ENCODE data around the gene EVA1C. TPM values are rescaled to one million over a fixed set of nuclear protein-coding genes. Genes with fewer than 3 reads are reported as not detected.

The EVA1C gene
- total RNA-seq, 2 experiments from 2014 or later, result 11.1 to 12.7 TPM

GRCh38 chr21:32455548-32455947, 43.0 kb downstream of the EVA1C start:
- ATAC-seq (ENCODE audit: poor library complexity), result no peak
- Mint-ChIP-seq H3K27ac (no peak overlapping the region), H3K27me3 (no peaks in the 10 kb centered on the region), H3K4me1 (ENCODE audit: low read depth) (no peaks in the 10 kb centered on the region), H3K4me3 (no peak overlapping the region), H3K9me3 (no peaks in the 10 kb centered on the region), H3K36me3 (ENCODE audit: low read depth) (peaks cover 43% of the 10 kb centered on the region)
- no peak overlapping the region for H3K4me3 ChIP-seq (ENCODE audit: low read length)
- H3K4me1 ChIP-seq (ENCODE audit: insufficient read depth, low read length), result no peaks in the 10 kb centered on the region
- H3K27me3 ChIP-seq (ENCODE audit: control insufficient read depth in 1 of 2, insufficient read depth in 2 of 2, low read length in 2 of 2), result no peaks in the 10 kb centered on the region
- H3K27ac ChIP-seq (ENCODE audit: low read depth in 1 of 2, low read length in 2 of 2), result no peak overlapping the region
- H3K9me3 ChIP-seq (ENCODE audit: control insufficient read depth in 1 of 2, insufficient read depth in 1 of 2, low read length in 2 of 2), result no peaks in the 10 kb centered on the region
- ChIA-PET CTCF (no interaction called here), POLR2A (no interaction called here)
- no peak for DNase-seq
- H3K36me3 ChIP-seq (ENCODE audit: insufficient read depth, low read length), result peaks cover 18% of the 10 kb centered on the region
- intact Hi-C loops (cut with DNase I, micrococcal nuclease), result no loop called here
- TF ChIP-seq CTCF (IDR thresholded peaks at IDR 0.05), result no peak

- H3K9me3 Mint-ChIP-seq, result no peaks in the 10 kb centered on the region
- no peaks in the 10 kb centered on the region for H3K4me1 Mint-ChIP-seq (ENCODE audit: low read depth)
- Histone ChIP-seq H3K4me3 (ENCODE audit: low read length) (no peak overlapping the region), H3K27ac (ENCODE audit: low read depth in 1 of 2, low read length in 2 of 2) (no peak overlapping the region), H3K36me3 (ENCODE audit: insufficient read depth, low read length) (peaks cover 19% of the 10 kb centered on the region), H3K27me3 (ENCODE audit: control insufficient read depth in 1 of 2, insufficient read depth in 2 of 2, low read length in 2 of 2) (no peaks in the 10 kb centered on the region), H3K4me1 (ENCODE audit: insufficient read depth, low read length) (no peaks in the 10 kb centered on the region), H3K9me3 (ENCODE audit: control insufficient read depth in 1 of 2, insufficient read depth in 1 of 2, low read length in 2 of 2) (no peaks in the 10 kb centered on the region)
- no peak overlapping the region for H3K4me3 Mint-ChIP-seq
- H3K36me3 Mint-ChIP-seq (ENCODE audit: low read depth), result peaks cover 48% of the 10 kb centered on the region
- TF ChIP-seq CTCF (IDR thresholded peaks at IDR 0.05), result no peak
- DNase-seq, result no peak
- H3K27ac Mint-ChIP-seq, result no peak overlapping the region
- no peaks in the 10 kb centered on the region for H3K27me3 Mint-ChIP-seq
- POLR2A ChIA-PET, result no interaction called here
- intact Hi-C loops (cut with DNase I, micrococcal nuclease), result no loop called here
- CTCF ChIA-PET, result no interaction called here
- ATAC-seq (ENCODE audit: poor library complexity), result no peak
Observed at GRCh38 chr21:32456497-32456918, 44.0 kb downstream of the EVA1C start.

- H3K27ac ChIP-seq (ENCODE audit: low read depth in 1 of 2, low read length in 2 of 2), result no peak overlapping the region
- intact Hi-C loops (cut with DNase I, micrococcal nuclease), result no loop called here
- CTCF ChIA-PET, result no interaction called here
- DNase-seq (no peak), ATAC-seq (ENCODE audit: poor library complexity) (no peak)
- H3K4me3 Mint-ChIP-seq, result no peak overlapping the region
- H3K9me3 ChIP-seq (ENCODE audit: control insufficient read depth in 1 of 2, insufficient read depth in 1 of 2, low read length in 2 of 2), result no peaks in the 10 kb centered on the region
- H3K9me3 Mint-ChIP-seq, result no peaks in the 10 kb centered on the region
- H3K4me1 Mint-ChIP-seq (ENCODE audit: low read depth), result no peaks in the 10 kb centered on the region
- H3K36me3 Mint-ChIP-seq (ENCODE audit: low read depth), result peaks cover 48% of the 10 kb centered on the region
- peaks cover 21% of the 10 kb centered on the region for H3K36me3 ChIP-seq (ENCODE audit: insufficient read depth, low read length)
- no peaks in the 10 kb centered on the region for H3K4me1 ChIP-seq (ENCODE audit: insufficient read depth, low read length)
- no peak overlapping the region for H3K27ac Mint-ChIP-seq
- TF ChIP-seq CTCF (IDR thresholded peaks at IDR 0.05), result no peak
- POLR2A ChIA-PET, result no interaction called here
- no peaks in the 10 kb centered on the region for H3K27me3 ChIP-seq (ENCODE audit: control insufficient read depth in 1 of 2, insufficient read depth in 2 of 2, low read length in 2 of 2)
- H3K27me3 Mint-ChIP-seq, result no peaks in the 10 kb centered on the region
- no peak overlapping the region for H3K4me3 ChIP-seq (ENCODE audit: low read length)
Observed at GRCh38 chr21:32457360-32457840, 44.9 kb downstream of the EVA1C start.
